Esophagus squamous epithelium (tissue), 5 donors: ENCODE data around the gene ACE2. TPM values are rescaled to one million over a fixed set of nuclear protein-coding genes. Genes with fewer than 3 reads are reported as not detected.

Experiments
- DNase-seq: peaks from one replicate; lab custom pipeline; 2025; lab: John Stamatoyannopoulos, UW
- H3K27ac ChIP-seq, 4 donors: fragments of 200-600 bp; sonication (generic); one replicate each; pipeline ENCODE4 v1.5.1; 2016 to 2019; ENCODE audit warnings: mild to moderate bottlenecking in 1 of 4
- H3K27me3 ChIP-seq, 4 donors: fragments of 200-600 bp; sonication (generic); 1 replicate in 3 of 4; 2 replicates in 1 of 4; pipeline versions ENCODE4 v1.5.1 to v1.6.0; 2017 to 2021; ENCODE audit warnings: antibody characterized with exemption in 1 of 4
- H3K36me3 ChIP-seq, 3 donors: fragments of 200-600 bp; sonication (generic); one replicate each; pipeline ENCODE4 v1.5.1; 2016 to 2019
- H3K4me1 ChIP-seq, 3 donors: fragments of 200-600 bp; sonication (generic); one replicate each; pipeline ENCODE4 v1.5.1; 2017 to 2019
- H3K4me3 ChIP-seq, 4 donors: fragments of 200-600 bp; sonication (generic); 1 replicate in 3 of 4; 2 replicates in 1 of 4; pipeline ENCODE4 v1.5.1; 2016 to 2019; ENCODE audit warnings: mild to moderate bottlenecking in 2 of 4, moderate library complexity in 1 of 4
- H3K9me3 ChIP-seq, 3 donors: fragments of 200-600 bp; sonication (generic); one replicate each; pipeline ENCODE4 v1.5.1; 2016 to 2019
- CTCF ChIP-seq, 6 experiments: fragments of 450-650 bp in 4 of 6; fragments of 200-600 bp in 2 of 6; sonication (generic) in 2 of 6; IDR thresholded peaks; one replicate each; pipeline ENCODE4 v1.5.1; 2016 to 2019; ENCODE audit warnings: antibody characterized with exemption in 6 of 6, mild to moderate bottlenecking in 4 of 6, moderate library complexity in 4 of 6
- POLR2A ChIP-seq, 4 donors: fragments of 450-650 bp; IDR thresholded peaks; one replicate each; pipeline ENCODE4 v1.6.1; 2017; ENCODE audit warnings: antibody characterized with exemption in 4 of 4, mild to moderate bottlenecking in 4 of 4, moderate library complexity in 3 of 4
- WGBS, 2 donors: methylation state at CpG; one replicate each; pipeline ENCODE4 v1.1.5; 2018; 5-methylcytosine and 5-hydroxymethylcytosine counted together
- intact Hi-C: fragments of 100-400 bp; cut with DNase I; formaldehyde crosslinking; loops from one replicate; pipeline ENCODE4 v1.15.0; 2022
- total RNA-seq, 4 donors: library from RNA; depleted of rRNA; stranded (reverse); fragments of >200 nt; gene quantifications; one replicate each; pipeline ENCODE4 v1.1.0, GENCODE V29; 2016
- donor health status: DM: yes; HTN: yes; CAD: no.

ACE2 gene
- total RNA-seq, 4 donors from 2014 or later: 0.57 to 9.8 (median 5.5) TPM

- no peak for DNase-seq
- peaks cover 0 to 4% (median 0%) of the 10 kb centered on the region in 4 donors for H3K27me3 ChIP-seq
- intact Hi-C loops: no loop called here
- no peaks in the 10 kb centered on the region for H3K36me3 ChIP-seq
- 64 to 71% methylated on average over 4 to 5 of the region's 5 CpGs for WGBS, 2 donors
- H3K4me3 ChIP-seq: no peak overlapping the region
- TF ChIP-seq CTCF (IDR thresholded peaks at IDR 0.05) (no peak), POLR2A (IDR thresholded peaks at IDR 0.05) (no peak)
- no peaks in the 10 kb centered on the region for H3K4me1 ChIP-seq
- H3K27ac ChIP-seq: no peak overlapping the region
- H3K9me3 ChIP-seq: no peaks in the 10 kb centered on the region
These were observed 54.0 kb downstream of the ACE2 start for GRCh38 chrX:15546745-15547144.

- Histone ChIP-seq H3K4me1 (no peaks in the 10 kb centered on the region), H3K9me3 (no peaks in the 10 kb centered on the region), H3K27ac (no peak overlapping the region), H3K4me3 (no peak overlapping the region), H3K36me3 (no peaks in the 10 kb centered on the region), H3K27me3 (no peaks in the 10 kb centered on the region)
- TF ChIP-seq CTCF (IDR thresholded peaks at IDR 0.05) (no peak), POLR2A (IDR thresholded peaks at IDR 0.05) (no peak)
- DNase-seq: no peak
- intact Hi-C loops: no loop called here
- WGBS, 2 donors: 74% methylated on average over 6 of the region's 6 CpGs; no CpG with 5 or more reads in 1 of the 2 donors
These were observed 70.4 kb downstream of the ACE2 start for GRCh38 chrX:15530318-15530717.

GRCh38 chrX:15529165-15529564 is 71.6 kb downstream of the ACE2 start:
- TF ChIP-seq CTCF (IDR thresholded peaks at IDR 0.05) (no peak), POLR2A (IDR thresholded peaks at IDR 0.05) (no peak)
- H3K9me3 ChIP-seq: no peaks in the 10 kb centered on the region
- intact Hi-C loops: no loop called here
- DNase-seq: no peak
- no peak overlapping the region for H3K27ac ChIP-seq
- no peaks in the 10 kb centered on the region for H3K4me1 ChIP-seq
- no peak overlapping the region for H3K4me3 ChIP-seq
- H3K27me3 ChIP-seq: no peaks in the 10 kb centered on the region
- H3K36me3 ChIP-seq: no peaks in the 10 kb centered on the region

GRCh38 chrX:15525664-15526416 is 74.9 kb downstream of the ACE2 start:
- Histone ChIP-seq H3K9me3 (no peaks in the 10 kb centered on the region), H3K36me3 (no peaks in the 10 kb centered on the region), H3K27ac (no peak overlapping the region), H3K27me3 (no peaks in the 10 kb centered on the region), H3K4me3 (no peak overlapping the region), H3K4me1 (no peaks in the 10 kb centered on the region)
- intact Hi-C loops: no loop called here
- WGBS, 2 donors: 55 to 76% methylated on average over 8 of the region's 8 CpGs
- TF ChIP-seq CTCF (IDR thresholded peaks at IDR 0.05) (no peak), POLR2A (IDR thresholded peaks at IDR 0.05) (no peak)
- no peak for DNase-seq

- no peak overlapping the region for H3K4me3 ChIP-seq
- no peak for DNase-seq
- no peaks in the 10 kb centered on the region for H3K4me1 ChIP-seq
- H3K36me3 ChIP-seq: no peaks in the 10 kb centered on the region
- H3K27ac ChIP-seq: no peak overlapping the region
- H3K9me3 ChIP-seq: no peaks in the 10 kb centered on the region
- H3K27me3 ChIP-seq: no peaks in the 10 kb centered on the region
- intact Hi-C loops: no loop called here
- no peak for TF ChIP-seq CTCF (IDR thresholded peaks at IDR 0.05)
- no peak for TF ChIP-seq POLR2A (IDR thresholded peaks at IDR 0.05)
These were observed 76.3 kb downstream of the ACE2 start for GRCh38 chrX:15524417-15524816.
